HepG2 (cell line): ENCODE results near the gene EEA1. TPM values are rescaled to one million over a fixed set of nuclear protein-coding genes. Genes with fewer than 3 reads are reported as not detected.

Experiments
- ADNP ChIP-seq: sonication (generic); formaldehyde crosslinking; IDR thresholded peaks from 2 replicates; pipeline ENCODE4 v1.4.0; 2020; ENCODE audit warnings: missing genetic modification reagents
- ARID4A ChIP-seq: sonication (generic); formaldehyde crosslinking; IDR thresholded peaks from 2 replicates; pipeline ENCODE4 v1.5.0; 2020; ENCODE audit warnings: mild to moderate bottlenecking, missing genetic modification reagents, borderline replicate concordance
- DDIT3 ChIP-seq: sonication (generic); formaldehyde crosslinking; IDR thresholded peaks from 2 replicates; pipeline ENCODE4 v1.4.0; 2020; ENCODE audit warnings: mild to moderate bottlenecking, missing genetic modification reagents
- GLMP ChIP-seq: sonication (generic); formaldehyde crosslinking; IDR thresholded peaks from 2 replicates; pipeline ENCODE4 v1.9.0; 2021; ENCODE audit warnings: missing genetic modification reagents, mild to moderate bottlenecking, borderline replicate concordance
- GMEB1 ChIP-seq: sonication (generic); formaldehyde crosslinking; IDR thresholded peaks from 2 replicates; pipeline ENCODE4 v1.5.1; 2020; ENCODE audit warnings: missing genetic modification reagents, mild to moderate bottlenecking, borderline replicate concordance
- HCFC1 ChIP-seq: fragments of 150-350 bp; IDR thresholded peaks from 2 replicates; pipeline ENCODE4 v1.6.1; 2014; ENCODE audit warnings: low read depth, low read length
- IKZF1 ChIP-seq: fragments of 450-650 bp; IDR thresholded peaks from 2 replicates; pipeline ENCODE4 v1.7.1; 2016
- ISL2 ChIP-seq: sonication (generic); formaldehyde crosslinking; IDR thresholded peaks from 2 replicates; pipeline ENCODE4 v1.5.0; 2020; ENCODE audit warnings: missing genetic modification reagents
- LBX2 ChIP-seq: sonication (generic); formaldehyde crosslinking; IDR thresholded peaks from 2 replicates; pipeline ENCODE4 v1.5.0; 2020; ENCODE audit warnings: missing genetic modification reagents, mild to moderate bottlenecking, borderline replicate concordance
- NCOA2 ChIP-seq: sonication (generic); formaldehyde crosslinking; IDR thresholded peaks from 2 replicates; pipeline ENCODE4 v1.8.0; 2022; ENCODE audit warnings: inconsistent platforms
- NFATC3 ChIP-seq: sonication (generic); formaldehyde crosslinking; IDR thresholded peaks from 2 replicates; pipeline ENCODE4 v1.5.1; 2020; ENCODE audit warnings: mild to moderate bottlenecking, missing genetic modification reagents
- PRPF4 ChIP-seq: fragments of 200-400 bp; formaldehyde crosslinking; IDR thresholded peaks from 2 replicates; pipeline ENCODE4 v1.6.1; 2016; ENCODE audit warnings: low read length, low read depth; ENCODE audit not compliant: poor library complexity, severe bottlenecking
- SOX13 ChIP-seq, 3 experiments: fragments of 450-650 bp in 1 of 3; sonication (generic) in 1 of 3; formaldehyde crosslinking in 1 of 3; IDR thresholded peaks in 2 of 3; conservative IDR thresholded peaks in 1 of 3; 2 replicates each; pipeline versions ENCODE4 v1.5.0 to v1.6.1; 2016 to 2020; ENCODE audit warnings: antibody characterized with exemption in 1 of 3, mild to moderate bottlenecking in 1 of 3, missing compliant biosample characterization in 1 of 3, missing genetic modification reagents in 1 of 3, moderate library complexity in 1 of 3
- TBX3 ChIP-seq: fragments of 450-650 bp; IDR thresholded peaks from 2 replicates; pipeline ENCODE4 v1.6.1; 2017; ENCODE audit warnings: antibody characterized with exemption, mild to moderate bottlenecking, inconsistent platforms, borderline replicate concordance
- TCF7 ChIP-seq: sonication (generic); IDR thresholded peaks from 2 replicates; pipeline ENCODE4 v1.6.1; 2016; ENCODE audit warnings: antibody characterized with exemption, low read depth
- TMF1 ChIP-seq: sonication (generic); formaldehyde crosslinking; IDR thresholded peaks from 2 replicates; pipeline ENCODE4 v1.8.1; 2022; ENCODE audit warnings: low read depth, missing genetic modification reagents
- TP53 ChIP-seq: sonication (generic); formaldehyde crosslinking; conservative IDR thresholded peaks from 2 replicates; pipeline ENCODE4 v1.4.0; 2020; ENCODE audit warnings: missing genetic modification reagents
- ZBTB21 ChIP-seq: sonication (generic); formaldehyde crosslinking; IDR thresholded peaks from 2 replicates; pipeline ENCODE4 v1.4.0; 2020; ENCODE audit warnings: missing genetic modification reagents
- ZNF343 ChIP-seq: sonication (generic); formaldehyde crosslinking; IDR thresholded peaks from 2 replicates; pipeline ENCODE4 v1.4.0; 2020; ENCODE audit warnings: mild to moderate bottlenecking, missing genetic modification reagents
- ZNF354B ChIP-seq: sonication (generic); formaldehyde crosslinking; IDR thresholded peaks from 2 replicates; pipeline ENCODE4 v1.8.0; 2022; ENCODE audit warnings: mild to moderate bottlenecking, missing genetic modification reagents
- ZNF891 ChIP-seq: sonication (generic); formaldehyde crosslinking; IDR thresholded peaks from 2 replicates; pipeline ENCODE4 v1.5.0; 2020; ENCODE audit warnings: mild to moderate bottlenecking, missing genetic modification reagents
- polyA plus RNA-seq, 8 experiments: library from polyadenylated mRNA; depleted of rRNA in 3 of 8; stranded (reverse) in 7 of 8; unstranded in 1 of 8; fragments of >200 nt; fragmentation: Illumina TruSeq in 4 of 8; extraction: Trizol in 4 of 8; gene quantifications; 2 replicates each; pipeline versions ENCODE4 v1.2.1 to v1.2.3, GENCODE V29; 2011 to 2016; ENCODE audit warnings: low read depth in 4 of 8, missing spikeins in 1 of 8, mixed read lengths in 1 of 8; ENCODE audit not compliant: insufficient read depth in 1 of 8
- total RNA-seq, 5 experiments: library from RNA; depleted of rRNA; stranded (reverse); fragments of >200 nt; fragmentation: Illumina TruSeq; extraction: Trizol; gene quantifications; 2 replicates each; pipeline ENCODE4 v1.2.3, GENCODE V29; 2016; ENCODE audit warnings: low read depth in 1 of 5

Gene EEA1
- total and polyA plus RNA-seq, 2 of the 13 experiments (the other 11 are each of a cell fraction or from before 2014, with no cell fraction given) = 5.0 to 19.3 TPM

- TF ChIP-seq ARID4A (CRISPR knock-in tag) (peak; percentile 34; the same call in 1 of the 2 replicates), ZNF354B (CRISPR knock-in tag) (no peak), DDIT3 (CRISPR knock-in tag) (no peak; the same call in 1 of the 2 replicates), PRPF4 (no peak), IKZF1 (no peak), TCF7 (peak; percentile 89), ADNP (CRISPR knock-in tag) (peak; percentile 72; the same call in 1 of the 2 replicates), ZBTB21 (CRISPR knock-in tag) (no peak), ZNF891 (CRISPR knock-in tag) (no peak), HCFC1 (no peak), LBX2 (CRISPR knock-in tag) (no peak), NFATC3 (CRISPR knock-in tag) (no peak), ZNF343 (CRISPR knock-in tag) (0 out of 2 replicates have a peak, but pooled peaks have one; percentile 38), SOX13 (IDR thresholded peaks at IDR 0.05) (no peak), SOX13 (CRISPR knock-in tag; conservative IDR thresholded peaks at IDR 0.05 in 1 of 2, IDR thresholded peaks at IDR 0.05 in 1 of 2) (peak in 1 of 2 experiments; percentile 87; a peak in 2 of 4 replicates), TBX3 (peak; percentile 50; the same call in 1 of the 2 replicates), GMEB1 (no peak), TMF1 (no peak), ISL2 (CRISPR knock-in tag) (peak; percentile 93), NCOA2 (CRISPR knock-in tag) (peak; percentile 85), TP53 (CRISPR knock-in tag) (no peak), GLMP (no peak)
These were observed 16.6 kb upstream of the EEA1 start (continued) for GRCh38 chr12:92945659-92946220.
